ENCODE measurements around the gene C1orf198. TPM values are rescaled to one million over a fixed set of nuclear protein-coding genes. Genes with fewer than 3 reads are reported as not detected.

Gene C1orf198
- total RNA-seq, 1 experiment from 2014 or later = 22.9 TPM

DNA sequence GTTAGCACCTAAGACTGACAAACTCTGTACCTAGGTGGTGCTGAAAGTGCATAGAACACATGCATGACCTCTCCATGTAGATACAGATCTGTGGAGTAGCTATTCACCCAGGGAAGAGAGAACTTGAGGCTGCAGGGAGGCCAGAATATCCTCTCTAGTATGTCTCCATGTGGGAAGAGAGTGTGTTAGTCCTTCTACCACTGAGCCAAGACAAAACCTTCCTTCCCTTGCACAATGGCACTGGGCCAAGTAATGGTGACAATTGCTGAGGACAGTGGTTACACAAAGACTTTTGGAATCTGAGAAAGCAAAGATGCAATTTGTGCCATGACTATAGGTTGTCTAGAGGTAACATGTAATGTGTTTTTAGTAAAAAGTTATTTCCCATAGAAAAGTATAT, 52.3 kb downstream of the C1orf198 start:
- RAD21 ChIA-PET (ENCODE audit: low non-redundant PET in 1 of 2, low total read pairs in 2 of 2, uncharacterized antibody in 2 of 2, unreplicated experiment in 2 of 2) = no interaction called here
- intact Hi-C loops (cut with micrococcal nuclease) = no loop called here
- Histone ChIP-seq H3K27me3 (ENCODE audit: insufficient read depth, low read length) (no peaks in the 10 kb centered on the region), H3K36me3 (ENCODE audit: control insufficient read depth in 1 of 2, insufficient read depth in 2 of 2, low read length in 2 of 2) (no peaks in the 10 kb centered on the region), H4K20me1 (ENCODE audit: insufficient read depth) (no peaks in the 10 kb centered on the region), H3K9ac (ENCODE audit: low read length) (no peak overlapping the region), H3K9me2 (ENCODE audit: insufficient read depth) (no peaks in the 10 kb centered on the region), H3K4me1 (ENCODE audit: control insufficient read depth in 1 of 2, insufficient read depth in 2 of 2, low read length in 2 of 2) (no peaks in the 10 kb centered on the region), H3K9me3 (ENCODE audit: control insufficient read depth in 1 of 2, insufficient read depth in 1 of 2, low read depth in 1 of 2, low read length in 2 of 2) (peaks cover 4 to 8% of the 10 kb centered on the region in 2 experiments; a peak in 2 of 4 replicates), H2AFZ (ENCODE audit: low read depth, low read length, poor library complexity, severe bottlenecking) (no peak overlapping the region), H3K4me2 (ENCODE audit: low read length) (no peak overlapping the region), H3K4me3 (replicated peaks in 1 of 2; ENCODE audit: low read depth in 1 of 2, low read length in 2 of 2) (no peak overlapping the region), H3K27ac (ENCODE audit: low read depth, low read length) (no peak overlapping the region), H3K79me2 (ENCODE audit: insufficient read depth, low read length) (no peaks in the 10 kb centered on the region)
- TF ChIP-seq EZH2 (IDR thresholded peaks at IDR 0.05) (no peak), FOSL1 (IDR thresholded peaks at IDR 0.05; ENCODE audit: low read depth) (no peak)
- CTCF ChIA-PET = no interaction called here
- no TSS peak for BruUV-seq (replicated peaks)
- ATAC-seq = no peak
- DNase-seq (ENCODE audit: low read depth, low spot score) = no peak
- POLR2A ChIA-PET = no interaction called here

DNA sequence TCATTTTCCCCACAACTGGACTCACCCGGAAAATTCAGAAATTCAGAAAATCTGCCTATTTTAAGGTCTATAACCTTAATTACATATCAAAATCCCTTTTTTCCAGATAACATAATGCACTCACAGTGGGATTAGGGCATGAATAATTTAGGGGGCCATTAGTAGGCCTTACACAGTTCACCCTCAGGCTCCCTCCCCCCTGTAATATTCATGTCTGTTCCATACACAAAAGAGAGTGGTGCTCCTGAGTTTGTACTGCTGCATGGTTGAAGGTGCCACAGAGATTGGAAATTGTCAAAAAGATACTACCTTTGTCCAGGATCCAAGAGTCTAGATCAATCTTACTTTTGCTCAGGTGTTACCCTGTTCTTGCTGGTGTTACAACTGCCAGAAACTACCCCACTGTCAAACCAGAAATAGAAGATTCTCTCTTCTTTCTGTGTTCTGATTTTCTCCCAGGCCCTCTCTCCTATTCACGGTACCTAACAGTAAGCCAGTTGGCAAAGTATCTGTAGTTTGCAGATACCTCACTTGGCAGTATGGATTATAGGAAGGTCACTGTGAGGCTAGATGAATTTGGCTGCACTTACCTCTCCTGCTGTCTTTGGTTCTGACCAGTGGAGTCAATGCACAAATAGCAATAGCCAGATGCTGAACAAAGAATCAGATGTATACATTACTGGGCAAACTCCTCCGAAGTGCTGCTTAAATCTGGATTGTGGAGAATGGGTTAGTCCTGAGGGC, 53.2 kb downstream of the C1orf198 start:
- H4K20me1 ChIP-seq (ENCODE audit: insufficient read depth) = no peaks in the 10 kb centered on the region
- DNase-seq (ENCODE audit: low read depth, low spot score) = no peak
- TF ChIP-seq YY1 (IDR thresholded peaks at IDR 0.05; ENCODE audit: extremely low read depth, insufficient replicate concordance, low read depth, low read length) (no peak), REST (IDR thresholded peaks at IDR 0.05; ENCODE audit: low read depth) (no peak), ZNF274 (IDR thresholded peaks at IDR 0.05; ENCODE audit: low read depth, low read length) (no peak), ELF1 (IDR thresholded peaks at IDR 0.05; ENCODE audit: borderline replicate concordance, low read depth) (no peak), EZH2 (IDR thresholded peaks at IDR 0.05) (no peak), SP1 (IDR thresholded peaks at IDR 0.05; ENCODE audit: low read depth) (no peak), JUND (IDR thresholded peaks at IDR 0.05) (no peak), CBX3 (IDR thresholded peaks at IDR 0.05; ENCODE audit: low read depth) (no peak), POLR2A (IDR thresholded peaks at IDR 0.05; ENCODE audit: borderline replicate concordance, extremely low read depth, insufficient read depth, insufficient read length) (no peak), EGR1 (IDR thresholded peaks at IDR 0.05; ENCODE audit: low read depth) (no peak), ZFX (IDR thresholded peaks at IDR 0.05) (no peak), TCF7L2 (IDR thresholded peaks at IDR 0.05; ENCODE audit: borderline replicate concordance, extremely low read depth, insufficient read depth, insufficient read length) (no peak), POLR2AphosphoS5 (IDR thresholded peaks at IDR 0.05; ENCODE audit: low read depth, low read length) (no peak), FOSL1 (IDR thresholded peaks at IDR 0.05; ENCODE audit: low read depth) (no peak), SIN3A (IDR thresholded peaks at IDR 0.05; ENCODE audit: low read depth) (no peak)
- H3K27me3 ChIP-seq (ENCODE audit: insufficient read depth, low read length) = no peaks in the 10 kb centered on the region
- ChIA-PET RAD21 (ENCODE audit: low non-redundant PET in 1 of 2, low total read pairs in 2 of 2, uncharacterized antibody in 2 of 2, unreplicated experiment in 2 of 2) (no interaction called here), POLR2A (no interaction called here), CTCF (no interaction called here)
- no peak overlapping the region for H3K4me3 ChIP-seq (replicated peaks in 1 of 2; ENCODE audit: low read depth in 1 of 2, low read length in 2 of 2)
- no peaks in the 10 kb centered on the region for H3K4me1 ChIP-seq (ENCODE audit: control insufficient read depth in 1 of 2, insufficient read depth in 2 of 2, low read length in 2 of 2)
- intact Hi-C loops (cut with micrococcal nuclease) = no loop called here
- H2AFZ ChIP-seq (ENCODE audit: low read depth, low read length, poor library complexity, severe bottlenecking) = no peak overlapping the region
- H3K79me2 ChIP-seq (ENCODE audit: insufficient read depth, low read length) = no peaks in the 10 kb centered on the region
- no peak overlapping the region for H3K4me2 ChIP-seq (ENCODE audit: low read length)
- H3K9me3 ChIP-seq (ENCODE audit: control insufficient read depth in 1 of 2, insufficient read depth in 1 of 2, low read depth in 1 of 2, low read length in 2 of 2) = peaks cover 4 to 8% of the 10 kb centered on the region in 2 experiments; a peak in 2 of 4 replicates
- H3K9ac ChIP-seq (ENCODE audit: low read length) = no peak overlapping the region
- BruUV-seq (replicated peaks) = no TSS peak
- H3K9me2 ChIP-seq (ENCODE audit: insufficient read depth) = no peaks in the 10 kb centered on the region
- H3K36me3 ChIP-seq (ENCODE audit: control insufficient read depth in 1 of 2, insufficient read depth in 2 of 2, low read length in 2 of 2) = no peaks in the 10 kb centered on the region
- no peak for ATAC-seq
- no peak overlapping the region for H3K27ac ChIP-seq (ENCODE audit: low read depth, low read length)

Measured in HCT116 (cell line).